HS-5 (cell line): ENCODE measurements around the gene LOX.

Experiments used
- DNase-seq: peaks from one replicate; pipeline ENCODE4 v3.0.0-alpha.2; 2012; ENCODE audit warnings: low read depth

The LOX gene

GRCh38 chr5:122053181-122054109 lies 24.6 kb downstream of the LOX start:
- no peak for DNase-seq

GRCh38 chr5:122051569-122051968 lies 26.5 kb downstream of the LOX start:
- DNase-seq = no peak

- no peak for DNase-seq
These were observed 27.1 kb downstream of the LOX start for GRCh38 chr5:122050959-122051358.

GRCh38 chr5:122040636-122041302 lies 37.3 kb downstream of the LOX start:
- no peak for DNase-seq

GRCh38 chr5:122036326-122036725 lies 41.7 kb downstream of the LOX start:
- DNase-seq = no peak

GRCh38 chr5:122035913-122036312 lies 42.1 kb downstream of the LOX start:
- no peak for DNase-seq

GRCh38 chr5:122031836-122032235 lies 46.2 kb downstream of the LOX start:
- DNase-seq = no peak

GRCh38 chr5:122030251-122030650 lies 47.8 kb downstream of the LOX start:
- no peak for DNase-seq

GRCh38 chr5:122029818-122030217 lies 48.2 kb downstream of the LOX start:
- no peak for DNase-seq

GRCh38 chr5:122022966-122023365 lies 55.1 kb downstream of the LOX start:
- no peak for DNase-seq

GRCh38 chr5:122019919-122020590 lies 58.0 kb downstream of the LOX start:
- no peak for DNase-seq

- no peak for DNase-seq
These were observed 62.6 kb downstream of the LOX start for GRCh38 chr5:122015471-122015870.

GRCh38 chr5:122014236-122014935 lies 63.7 kb downstream of the LOX start:
- no peak for DNase-seq
